Stimulated activated CD8-positive, alpha-beta memory T cell treated with anti-CD3 and anti-CD28 coated beads, Interleukin-7, amount 100 ng/mL, for 48 hours (primary cell): Measurements from ENCODE around the gene SAC3D1.
"Not testable (repeated sequence)": the region's sequence is repeated elsewhere in the genome, so short reads cannot be mapped to it uniquely, and the experiment has no call there.

ENCODE experiments used
- DNase-seq, 2 donors: peaks; one replicate each; pipeline ENCODE4 v3.0.0-alpha.2; 2020; ENCODE audit warnings: low read depth in 1 of 2; ENCODE audit errors: extremely low read depth in 1 of 2

The SAC3D1 gene

GRCh38 chr11:65040847-65041622 is at the start of gene SAC3D1:
Gene SAC3D1, plus strand, starts transcription at chr11:65041210. Its CDS starts 83 bp downstream, at chr11:65041293.
- peak; percentile 84 to 92 for DNase-seq

GRCh38 chr11:64994318-64994717 is 46.7 kb upstream of the SAC3D1 start:
- DNase-seq, result no peak

GRCh38 chr11:64996327-64996709 is 44.7 kb upstream of the SAC3D1 start:
- no peak for DNase-seq

GRCh38 chr11:64996710-64997380 is 44.2 kb upstream of the SAC3D1 start, which contains the start of gene BATF2:
Gene BATF2, minus strand, starts transcription at chr11:64996971. Its CDS starts 57 bp downstream, at chr11:64996914.
- DNase-seq, result no peak

- DNase-seq, result no peak
Observed at GRCh38 chr11:64998141-64998540, 42.9 kb upstream of the SAC3D1 start.

GRCh38 chr11:64998690-64999431 is 42.1 kb upstream of the SAC3D1 start:
- DNase-seq, result no peak

- no peak for DNase-seq
Observed at GRCh38 chr11:64999478-64999877, 41.5 kb upstream of the SAC3D1 start.

- no peak for DNase-seq
Observed at GRCh38 chr11:65002706-65003105, 38.3 kb upstream of the SAC3D1 start.

GRCh38 chr11:65003282-65003681 is 37.7 kb upstream of the SAC3D1 start:
- DNase-seq, result no peak

- not testable (repeated sequence) for DNase-seq
Observed at GRCh38 chr11:65003968-65004367, 37.0 kb upstream of the SAC3D1 start.

GRCh38 chr11:65008016-65008415 is 33.0 kb upstream of the SAC3D1 start:
- no peak for DNase-seq

- DNase-seq, result no peak
Observed at GRCh38 chr11:65008873-65009272, 32.1 kb upstream of the SAC3D1 start.

- DNase-seq, result peak; percentile 80 to 86
Observed at GRCh38 chr11:65013130-65013887, 27.7 kb upstream of the SAC3D1 start.

- DNase-seq, result peak; percentile 81 to 86
Observed at GRCh38 chr11:65013888-65014725, 26.9 kb upstream of the SAC3D1 start, which contains the start of gene ARL2. Gene ARL2, plus strand, starts transcription at chr11:65014160. Its CDS starts 48 bp downstream, at chr11:65014208.

- peak in 1 of 2 donors; percentile 14 for DNase-seq
Observed at GRCh38 chr11:65014726-65015227, 26.2 kb upstream of the SAC3D1 start.

- DNase-seq, result no peak
Observed at GRCh38 chr11:65016705-65017104, 24.3 kb upstream of the SAC3D1 start.

- no peak for DNase-seq
Observed at GRCh38 chr11:65017937-65018336, 23.1 kb upstream of the SAC3D1 start.

- no peak for DNase-seq
Observed at GRCh38 chr11:65019824-65020223, 21.2 kb upstream of the SAC3D1 start.

GRCh38 chr11:65021003-65021402 is 20.0 kb upstream of the SAC3D1 start:
- DNase-seq, result no peak

GRCh38 chr11:65021509-65021908 is 19.5 kb upstream of the SAC3D1 start:
- DNase-seq, result no peak
